Cardiac fibroblast (primary cell): ENCODE results near the gene OTX2.

Source experiments
- DNase-seq, 2 donors: peaks; one replicate each; pipeline versions ENCODE4 v3.0.0 to v3.0.0-alpha.2; 2010; ENCODE audit warnings: low read depth in 2 of 2
- H3K4me3 ChIP-seq, 2 donors: replicated peaks in 1 of 2; 1 replicate in 1 of 2; 2 replicates in 1 of 2; pipeline ENCODE4 v1.5.1; 2011; ENCODE audit warnings: low read depth in 2 of 2, low read length in 2 of 2, mild to moderate bottlenecking in 2 of 2, moderate library complexity in 1 of 2
- TF ChIP-seq, protein P1 (sequence below): IDR thresholded peaks from one replicate; pipeline ENCODE4 v1.5.1; 2011; ENCODE audit warnings: low read depth, mild to moderate bottlenecking, low read length, inconsistent platforms

Gene OTX2

DNA sequence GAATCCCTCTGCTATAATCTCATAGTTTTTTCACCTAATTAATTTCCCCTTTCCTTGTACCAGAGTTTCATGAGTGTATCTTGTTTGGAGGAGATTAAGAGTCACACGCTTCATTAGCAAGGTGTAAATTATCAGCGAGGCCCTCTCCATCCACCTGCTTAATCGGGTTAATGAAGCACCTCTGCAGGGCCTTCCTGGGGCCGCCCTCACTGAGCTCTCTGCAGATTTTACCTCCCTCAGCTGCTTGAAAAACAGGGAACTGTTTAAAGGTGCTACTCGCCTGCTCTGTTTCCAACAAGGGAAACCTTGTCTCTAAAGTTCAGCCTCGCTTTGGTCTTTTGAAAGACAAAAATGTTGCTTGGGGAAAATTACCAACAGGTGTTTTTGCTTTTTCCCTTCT lies 35.8 kb downstream of the OTX2 start:
- H3K4me3 ChIP-seq: no peak overlapping the region
- DNase-seq: no peak
- TF ChIP-seq, protein P1, sequence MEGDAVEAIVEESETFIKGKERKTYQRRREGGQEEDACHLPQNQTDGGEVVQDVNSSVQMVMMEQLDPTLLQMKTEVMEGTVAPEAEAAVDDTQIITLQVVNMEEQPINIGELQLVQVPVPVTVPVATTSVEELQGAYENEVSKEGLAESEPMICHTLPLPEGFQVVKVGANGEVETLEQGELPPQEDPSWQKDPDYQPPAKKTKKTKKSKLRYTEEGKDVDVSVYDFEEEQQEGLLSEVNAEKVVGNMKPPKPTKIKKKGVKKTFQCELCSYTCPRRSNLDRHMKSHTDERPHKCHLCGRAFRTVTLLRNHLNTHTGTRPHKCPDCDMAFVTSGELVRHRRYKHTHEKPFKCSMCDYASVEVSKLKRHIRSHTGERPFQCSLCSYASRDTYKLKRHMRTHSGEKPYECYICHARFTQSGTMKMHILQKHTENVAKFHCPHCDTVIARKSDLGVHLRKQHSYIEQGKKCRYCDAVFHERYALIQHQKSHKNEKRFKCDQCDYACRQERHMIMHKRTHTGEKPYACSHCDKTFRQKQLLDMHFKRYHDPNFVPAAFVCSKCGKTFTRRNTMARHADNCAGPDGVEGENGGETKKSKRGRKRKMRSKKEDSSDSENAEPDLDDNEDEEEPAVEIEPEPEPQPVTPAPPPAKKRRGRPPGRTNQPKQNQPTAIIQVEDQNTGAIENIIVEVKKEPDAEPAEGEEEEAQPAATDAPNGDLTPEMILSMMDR: no peak

DNA sequence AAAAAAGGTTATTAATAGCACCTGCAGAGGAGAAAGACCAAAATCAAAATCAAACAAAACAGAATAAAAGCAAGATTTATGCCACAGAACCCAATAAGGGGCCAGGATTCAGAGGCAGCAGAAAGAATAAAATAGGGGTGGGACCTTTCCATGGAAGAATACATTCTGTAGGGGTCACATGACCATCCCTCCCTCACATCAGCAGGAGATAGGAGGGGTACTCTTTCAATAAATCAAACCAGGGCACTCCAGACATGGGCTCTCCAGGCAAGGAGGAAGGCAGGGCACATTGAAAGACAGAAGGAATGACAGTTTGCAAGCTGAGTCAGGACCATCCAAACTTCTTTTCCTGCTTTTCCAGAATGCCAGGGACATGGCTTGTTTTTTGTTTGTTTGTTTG lies 39.8 kb downstream of the OTX2 start:
- DNase-seq: no peak
- H3K4me3 ChIP-seq: no peak overlapping the region
- TF ChIP-seq, protein P1: no peak

DNA sequence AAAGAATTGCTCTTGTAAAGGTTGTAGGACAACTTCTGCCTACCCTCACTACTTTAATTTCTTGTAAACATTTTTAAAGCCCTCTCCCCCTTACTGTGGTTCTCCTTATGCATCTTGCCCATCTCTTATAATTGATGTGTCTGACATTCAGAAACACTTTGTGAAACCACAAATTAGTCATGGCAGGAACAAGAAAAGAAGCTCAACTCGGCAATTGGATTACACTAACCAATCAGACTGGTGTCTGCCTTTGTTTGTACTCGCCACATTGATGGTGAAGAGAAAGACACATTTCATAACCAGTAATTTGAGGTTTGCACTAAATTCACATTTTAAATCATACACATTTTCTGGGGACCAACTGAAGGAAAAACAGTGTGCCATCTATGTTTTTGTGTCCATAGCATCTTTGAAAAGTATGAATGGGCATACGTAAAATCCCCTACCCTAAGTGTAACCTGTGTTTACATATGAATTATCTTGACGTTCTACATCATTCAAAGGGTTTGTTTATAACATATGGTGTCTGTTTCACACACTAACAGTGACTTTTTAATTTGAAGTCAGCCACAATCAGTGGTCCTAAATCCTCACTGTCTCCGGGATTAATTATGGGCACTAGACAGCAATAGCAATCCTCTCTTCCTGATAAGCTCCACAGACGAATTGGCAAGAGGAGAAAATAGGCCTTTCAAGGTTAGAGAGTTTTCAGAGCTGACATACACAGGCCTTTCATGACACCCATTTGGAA lies 49.9 kb downstream of the OTX2 start:
- no peak overlapping the region for H3K4me3 ChIP-seq
- TF ChIP-seq, protein P1: no peak
- no peak for DNase-seq

DNA sequence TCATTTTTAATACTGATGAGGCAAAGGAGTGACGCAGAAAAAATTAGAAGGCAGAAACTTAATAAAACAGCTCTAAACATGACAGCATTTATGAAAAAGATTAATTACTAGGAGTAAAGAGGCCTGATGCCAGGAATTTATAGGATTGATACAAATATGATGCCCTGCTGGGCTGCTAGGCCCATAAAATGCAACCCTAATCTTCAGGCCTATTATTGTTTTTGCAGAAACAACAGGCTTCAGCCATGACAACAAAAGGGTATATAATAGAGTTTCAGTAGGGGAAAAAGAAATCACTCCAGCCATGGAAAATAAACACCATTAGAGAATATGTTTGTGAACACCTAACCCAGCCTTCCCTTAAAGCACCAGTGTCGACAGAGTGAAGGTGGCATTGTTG lies 50.6 kb downstream of the OTX2 start:
- H3K4me3 ChIP-seq: no peak overlapping the region
- TF ChIP-seq, protein P1: no peak
- DNase-seq: no peak

DNA sequence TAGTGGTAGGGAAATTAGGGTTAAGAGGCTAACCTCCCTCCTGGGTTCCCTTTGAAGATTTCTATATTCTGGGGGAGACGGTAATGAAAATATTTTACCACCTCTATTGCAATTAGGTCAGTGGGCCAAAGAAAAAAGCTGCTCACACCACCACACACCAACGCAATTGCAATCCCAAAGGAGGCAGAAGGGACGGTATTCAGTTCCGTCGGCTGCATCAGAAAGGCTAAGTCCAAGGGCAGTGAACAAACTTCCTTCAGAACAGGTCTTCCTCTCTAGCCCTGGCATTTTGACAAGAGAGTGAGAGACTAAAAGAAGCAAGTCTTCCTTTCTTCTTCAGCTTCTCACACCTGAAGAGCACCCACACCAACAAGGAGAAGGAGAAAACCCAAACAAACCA lies 51.2 kb downstream of the OTX2 start:
- H3K4me3 ChIP-seq: no peak overlapping the region
- TF ChIP-seq, protein P1: no peak
- no peak for DNase-seq

DNA sequence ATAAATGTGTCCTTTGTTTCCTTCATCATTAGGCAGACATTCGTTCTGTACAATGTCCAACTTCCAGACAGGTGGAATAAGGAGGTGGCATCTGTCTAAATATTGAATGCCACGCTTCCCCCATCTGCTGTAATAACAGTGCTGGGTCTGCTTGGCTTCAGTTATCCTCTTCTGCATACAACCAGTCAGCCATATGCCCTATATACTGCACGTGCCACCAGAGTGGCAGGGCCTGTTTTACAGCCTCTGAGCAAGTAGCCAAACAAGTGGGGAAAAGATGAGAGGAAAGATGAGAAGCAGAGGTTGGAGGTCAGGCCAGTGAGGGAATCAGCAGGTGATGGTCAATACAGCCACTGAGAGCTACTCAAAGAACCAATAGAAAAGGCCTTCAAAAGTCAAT lies 55.4 kb downstream of the OTX2 start:
- no peak for DNase-seq

More for the DNA sequence above, 55.4 kb downstream of the OTX2 start:
- TF ChIP-seq, protein P1: no peak
- H3K4me3 ChIP-seq: no peak overlapping the region
